Measurements from ENCODE around the gene LRP5. TPM values are rescaled to one million over a fixed set of nuclear protein-coding genes. Genes with fewer than 3 reads are reported as not detected.

The LRP5 gene
- total RNA-seq, 2 donors from 2014 or later, result 43.3 to 63.6 TPM

- Histone ChIP-seq H3K9me3 (no peaks in the 10 kb centered on the region), H3K4me1 (peaks cover 33% of the 10 kb centered on the region), H3K27me3 (no peaks in the 10 kb centered on the region), H3K27ac (no peak overlapping the region), H3K36me3 (replicated peaks in 1 of 2; ENCODE audit: insufficient read depth in 1 of 2, low read depth in 2 of 2) (no peaks in the 10 kb centered on the region), H3K4me3 (no peak overlapping the region)
- DNase-seq (no peak), ATAC-seq (no peak)
- intact Hi-C loops (cut with DNase I), result no loop called here
- no peak for TF ChIP-seq CTCF (IDR thresholded peaks at IDR 0.05)
- no peak for TF ChIP-seq POLR2A (IDR thresholded peaks at IDR 0.05)
- WGBS, 2 donors, result 60 to 84% methylated on average over 4 of the region's 4 CpGs
Observed at GRCh38 chr11:68333173-68333572, 20.8 kb downstream of the LRP5 start.

- no peaks in the 10 kb centered on the region for H3K9me3 ChIP-seq
- WGBS, 2 donors, result 91 to 94% methylated on average over 4 of the region's 4 CpGs
- TF ChIP-seq POLR2A (IDR thresholded peaks at IDR 0.05), result no peak
- no peak for TF ChIP-seq CTCF (IDR thresholded peaks at IDR 0.05)
- no peak for DNase-seq
- no peaks in the 10 kb centered on the region for H3K27me3 ChIP-seq
- no peak for ATAC-seq
- no peaks in the 10 kb centered on the region for H3K36me3 ChIP-seq (replicated peaks in 1 of 2; ENCODE audit: insufficient read depth in 1 of 2, low read depth in 2 of 2)
- intact Hi-C loops (cut with DNase I), result no loop called here
- H3K27ac ChIP-seq, result no peak overlapping the region
- peaks cover 17% of the 10 kb centered on the region for H3K4me1 ChIP-seq
- H3K4me3 ChIP-seq, result no peak overlapping the region
Observed at GRCh38 chr11:68334923-68335322, 22.5 kb downstream of the LRP5 start.

- DNase-seq, result no peak
- no peaks in the 10 kb centered on the region for H3K9me3 ChIP-seq
- no peaks in the 10 kb centered on the region for H3K36me3 ChIP-seq (replicated peaks in 1 of 2; ENCODE audit: insufficient read depth in 1 of 2, low read depth in 2 of 2)
- ATAC-seq, result no peak
- no peak overlapping the region for H3K4me3 ChIP-seq
- peaks cover 10% of the 10 kb centered on the region for H3K4me1 ChIP-seq
- no peak overlapping the region for H3K27ac ChIP-seq
- H3K27me3 ChIP-seq, result no peaks in the 10 kb centered on the region
- 85 to 91% methylated on average over 8 of the region's 8 CpGs for WGBS, 2 donors
- TF ChIP-seq POLR2A (IDR thresholded peaks at IDR 0.05) (no peak), CTCF (IDR thresholded peaks at IDR 0.05) (no peak)
- intact Hi-C loops (cut with DNase I), result no loop called here
Observed at GRCh38 chr11:68335683-68336082, 23.3 kb downstream of the LRP5 start.

GRCh38 chr11:68336716-68337115 is 24.3 kb downstream of the LRP5 start:
- ATAC-seq (no peak), DNase-seq (no peak)
- Histone ChIP-seq H3K27me3 (no peaks in the 10 kb centered on the region), H3K4me1 (peaks cover 10% of the 10 kb centered on the region), H3K4me3 (no peak overlapping the region), H3K36me3 (replicated peaks in 1 of 2; ENCODE audit: insufficient read depth in 1 of 2, low read depth in 2 of 2) (no peaks in the 10 kb centered on the region), H3K9me3 (no peaks in the 10 kb centered on the region), H3K27ac (no peak overlapping the region)
- TF ChIP-seq POLR2A (IDR thresholded peaks at IDR 0.05) (no peak), CTCF (IDR thresholded peaks at IDR 0.05) (no peak)
- intact Hi-C loops (cut with DNase I), result no loop called here
- WGBS, 2 donors, result 76 to 86% methylated on average over 9 of the region's 9 CpGs

GRCh38 chr11:68337399-68337835 is 25.0 kb downstream of the LRP5 start:
- 64 to 92% methylated on average over 4 of the region's 4 CpGs for WGBS, 2 donors
- intact Hi-C loops (cut with DNase I), result no loop called here
- Histone ChIP-seq H3K4me1 (peaks cover 16% of the 10 kb centered on the region), H3K36me3 (replicated peaks in 1 of 2; ENCODE audit: insufficient read depth in 1 of 2, low read depth in 2 of 2) (no peaks in the 10 kb centered on the region), H3K27me3 (no peaks in the 10 kb centered on the region), H3K9me3 (no peaks in the 10 kb centered on the region), H3K4me3 (no peak overlapping the region), H3K27ac (no peak overlapping the region)
- ATAC-seq (no peak), DNase-seq (no peak)
- no peak for TF ChIP-seq CTCF (IDR thresholded peaks at IDR 0.05)
- no peak for TF ChIP-seq POLR2A (IDR thresholded peaks at IDR 0.05)
